Suprapubic skin (tissue), 4 donors: Measurements from ENCODE around the gene TARS2. TPM values are rescaled to one million over a fixed set of nuclear protein-coding genes. Genes with fewer than 3 reads are reported as not detected.

Experiments used
- DNase-seq, 2 donors: peaks; one replicate each; pipeline ENCODE4 v3.0.0-alpha.2; 2019; ENCODE audit warnings: low spot score in 2 of 2
- H3K27ac ChIP-seq: fragments of 200-600 bp; sonication (generic); one replicate; pipeline ENCODE4 v1.5.1; 2019
- H3K27me3 ChIP-seq: fragments of 200-600 bp; sonication (generic); one replicate; pipeline ENCODE4 v1.5.1; 2019
- H3K36me3 ChIP-seq: fragments of 200-600 bp; sonication (generic); one replicate; pipeline ENCODE4 v1.5.1; 2019
- H3K4me1 ChIP-seq: fragments of 200-600 bp; sonication (generic); one replicate; pipeline ENCODE4 v1.5.1; 2019
- H3K4me3 ChIP-seq: fragments of 200-600 bp; sonication (generic); one replicate; pipeline ENCODE4 v1.5.1; 2019; ENCODE audit warnings: mild to moderate bottlenecking
- H3K9me3 ChIP-seq: fragments of 200-600 bp; sonication (generic); one replicate; pipeline ENCODE4 v1.5.1; 2019
- EP300 ChIP-seq: sonication (generic); formaldehyde crosslinking; IDR thresholded peaks from one replicate; pipeline ENCODE4 v1.6.1; 2017; ENCODE audit warnings: antibody characterized with exemption
- POLR2A ChIP-seq, 2 donors: fragments of 450-650 bp; IDR thresholded peaks; one replicate each; pipeline ENCODE4 v1.6.1; 2017; ENCODE audit warnings: antibody characterized with exemption in 2 of 2, mild to moderate bottlenecking in 2 of 2, moderate library complexity in 2 of 2
- POLR2AphosphoS5 ChIP-seq, 3 donors: sonication (generic); formaldehyde crosslinking; IDR thresholded peaks; one replicate each; pipeline ENCODE4 v1.6.1; 2017; ENCODE audit warnings: antibody characterized with exemption in 3 of 3
- WGBS: methylation state at CpG from one replicate; pipeline ENCODE4 v1.1.5; 2018; 5-methylcytosine and 5-hydroxymethylcytosine counted together
- total RNA-seq, 4 donors: library from RNA; depleted of rRNA; stranded (reverse); fragments of >200 nt; gene quantifications; one replicate each; pipeline ENCODE4 v1.1.0, GENCODE V29; 2016
- TF ChIP-seq, protein P1 (sequence below), 2 donors: fragments of 200-600 bp in 1 of 2; fragments of 450-650 bp in 1 of 2; sonication (generic) in 1 of 2; IDR thresholded peaks; one replicate each; pipeline ENCODE4 v1.5.1; 2016 to 2019; ENCODE audit warnings: antibody characterized with exemption in 2 of 2, mild to moderate bottlenecking in 1 of 2, moderate library complexity in 1 of 2

TARS2 gene
- total RNA-seq, 4 donors from 2014 or later: 13.7 to 29.1 (median 20.9) TPM

DNA sequence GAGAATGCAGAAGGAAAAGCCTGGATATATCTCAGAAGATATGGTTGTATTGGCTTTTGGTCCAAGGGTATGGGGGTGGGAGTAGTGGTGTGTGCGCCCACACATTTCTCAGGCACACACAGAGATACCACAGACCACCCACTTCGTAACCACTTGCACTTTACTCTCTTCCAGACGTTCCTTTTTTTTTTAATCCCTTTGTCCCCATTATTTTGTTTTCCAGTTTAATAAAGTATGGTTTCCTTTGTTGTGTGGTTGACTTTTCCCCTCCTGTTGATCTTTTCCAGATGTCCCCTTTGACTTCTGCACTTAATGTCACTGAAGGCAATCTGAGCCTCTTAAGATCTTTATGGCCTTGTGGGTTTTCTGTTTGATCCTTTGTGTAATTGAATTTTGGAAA, 10.5 kb upstream of the TARS2 start:
- 62% methylated on average over 3 of the region's 3 CpGs for WGBS
- no peak overlapping the region for H3K27ac ChIP-seq

DNA sequence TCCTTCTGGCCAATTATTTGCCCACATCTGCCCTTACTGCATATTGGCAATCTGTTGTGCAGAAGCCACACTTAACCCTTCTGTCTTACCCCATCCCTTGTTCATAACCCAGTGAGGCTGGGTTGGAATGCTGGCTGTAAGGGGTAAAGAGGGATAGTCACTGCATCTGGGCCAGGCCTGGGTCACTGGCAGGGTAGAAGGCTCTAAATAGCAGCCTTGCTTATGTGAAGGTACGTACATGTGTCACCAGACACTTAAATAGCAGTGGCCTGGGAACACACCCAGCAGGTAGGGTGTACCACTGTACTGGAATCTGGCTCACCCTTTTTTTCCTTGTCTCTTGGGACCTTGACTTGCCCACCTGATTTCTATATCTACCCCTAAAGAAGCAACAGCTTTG, 9.9 kb upstream of the TARS2 start:
- Histone ChIP-seq H3K27me3 (no peaks in the 10 kb centered on the region), H3K27ac (no peak overlapping the region), H3K4me1 (peaks cover 9% of the 10 kb centered on the region), H3K9me3 (no peaks in the 10 kb centered on the region), H3K4me3 (no peak overlapping the region), H3K36me3 (peaks cover 11% of the 10 kb centered on the region)
- no peak for DNase-seq
- WGBS: 33% methylated on average over 1 of the region's 1 CpG
- no peak for TF ChIP-seq POLR2AphosphoS5 (IDR thresholded peaks at IDR 0.05)
- TF ChIP-seq, protein P1, sequence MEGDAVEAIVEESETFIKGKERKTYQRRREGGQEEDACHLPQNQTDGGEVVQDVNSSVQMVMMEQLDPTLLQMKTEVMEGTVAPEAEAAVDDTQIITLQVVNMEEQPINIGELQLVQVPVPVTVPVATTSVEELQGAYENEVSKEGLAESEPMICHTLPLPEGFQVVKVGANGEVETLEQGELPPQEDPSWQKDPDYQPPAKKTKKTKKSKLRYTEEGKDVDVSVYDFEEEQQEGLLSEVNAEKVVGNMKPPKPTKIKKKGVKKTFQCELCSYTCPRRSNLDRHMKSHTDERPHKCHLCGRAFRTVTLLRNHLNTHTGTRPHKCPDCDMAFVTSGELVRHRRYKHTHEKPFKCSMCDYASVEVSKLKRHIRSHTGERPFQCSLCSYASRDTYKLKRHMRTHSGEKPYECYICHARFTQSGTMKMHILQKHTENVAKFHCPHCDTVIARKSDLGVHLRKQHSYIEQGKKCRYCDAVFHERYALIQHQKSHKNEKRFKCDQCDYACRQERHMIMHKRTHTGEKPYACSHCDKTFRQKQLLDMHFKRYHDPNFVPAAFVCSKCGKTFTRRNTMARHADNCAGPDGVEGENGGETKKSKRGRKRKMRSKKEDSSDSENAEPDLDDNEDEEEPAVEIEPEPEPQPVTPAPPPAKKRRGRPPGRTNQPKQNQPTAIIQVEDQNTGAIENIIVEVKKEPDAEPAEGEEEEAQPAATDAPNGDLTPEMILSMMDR (IDR thresholded peaks at IDR 0.05): no peak
- no peak for TF ChIP-seq POLR2A (IDR thresholded peaks at IDR 0.05)
- no peak for TF ChIP-seq EP300

More for the DNA sequence above, 10.5 kb upstream of the TARS2 start:
- Histone ChIP-seq H3K4me1 (peaks cover 9% of the 10 kb centered on the region), H3K9me3 (no peaks in the 10 kb centered on the region), H3K4me3 (no peak overlapping the region), H3K36me3 (peaks cover 17% of the 10 kb centered on the region), H3K27me3 (no peaks in the 10 kb centered on the region)
- no peak for DNase-seq
- no peak for TF ChIP-seq POLR2A (IDR thresholded peaks at IDR 0.05)
- no peak for TF ChIP-seq EP300
- TF ChIP-seq POLR2AphosphoS5 (IDR thresholded peaks at IDR 0.05): no peak
- TF ChIP-seq, protein P1 (IDR thresholded peaks at IDR 0.05): no peak

DNA sequence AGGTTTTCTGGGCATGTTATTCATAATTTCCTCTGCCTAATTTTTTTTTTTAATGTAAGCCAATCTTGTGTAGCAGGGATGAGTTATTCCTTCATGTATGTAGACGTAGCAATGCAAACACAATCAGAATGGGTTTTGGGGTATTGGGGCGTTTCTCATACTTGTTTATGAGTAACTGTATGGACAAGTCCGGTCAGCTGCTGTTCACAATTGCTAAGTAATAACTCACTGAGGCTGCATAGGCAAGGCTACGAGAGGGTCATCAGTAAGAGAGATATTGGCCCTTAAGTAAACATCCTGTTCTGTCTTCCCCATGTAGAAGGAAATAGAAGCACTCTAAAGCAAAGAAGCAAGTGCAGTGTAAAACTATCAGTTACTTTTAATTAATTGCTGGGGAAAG, 9.5 kb upstream of the TARS2 start:
- TF ChIP-seq POLR2A (IDR thresholded peaks at IDR 0.05): no peak
- TF ChIP-seq EP300: no peak
- TF ChIP-seq POLR2AphosphoS5 (IDR thresholded peaks at IDR 0.05): no peak
- TF ChIP-seq, protein P1 (IDR thresholded peaks at IDR 0.05): no peak
- H3K36me3 ChIP-seq: peaks cover 7% of the 10 kb centered on the region
- 56% methylated on average over 4 of the region's 4 CpGs for WGBS
- no peaks in the 10 kb centered on the region for H3K27me3 ChIP-seq
- no peak for DNase-seq
- peaks cover 9% of the 10 kb centered on the region for H3K4me1 ChIP-seq
- H3K9me3 ChIP-seq: no peaks in the 10 kb centered on the region
- H3K27ac ChIP-seq: no peak overlapping the region
- no peak overlapping the region for H3K4me3 ChIP-seq

DNA sequence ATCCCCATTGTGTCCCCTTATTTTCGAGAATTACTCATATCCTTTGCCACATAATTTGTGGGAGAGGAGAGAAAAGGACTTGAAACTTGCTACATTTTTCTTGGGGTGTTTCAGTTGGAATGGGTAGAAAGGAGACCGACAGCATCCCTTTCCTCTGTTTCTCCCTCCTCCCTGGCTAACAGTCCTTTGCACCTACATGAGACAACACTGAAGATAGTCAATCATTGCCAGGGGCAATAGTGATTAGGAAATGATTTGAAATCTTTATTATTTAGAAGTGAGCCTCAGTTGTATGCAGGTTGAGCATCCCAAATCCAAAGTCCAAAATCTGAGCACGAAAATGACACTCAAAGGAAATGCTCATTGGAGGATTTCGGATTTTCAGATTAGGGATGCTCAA, 7.8 kb upstream of the TARS2 start:
- Histone ChIP-seq H3K4me3 (no peak overlapping the region), H3K4me1 (peaks cover 9% of the 10 kb centered on the region), H3K36me3 (peaks cover under 1% of the 10 kb centered on the region), H3K27ac (no peak overlapping the region), H3K27me3 (no peaks in the 10 kb centered on the region), H3K9me3 (no peaks in the 10 kb centered on the region)
- no peak for DNase-seq
- TF ChIP-seq POLR2A (IDR thresholded peaks at IDR 0.05): no peak
- TF ChIP-seq, protein P1 (IDR thresholded peaks at IDR 0.05): no peak
- TF ChIP-seq POLR2AphosphoS5 (IDR thresholded peaks at IDR 0.05): no peak
- TF ChIP-seq EP300: no peak
- 71% methylated on average over 4 of the region's 4 CpGs for WGBS

DNA sequence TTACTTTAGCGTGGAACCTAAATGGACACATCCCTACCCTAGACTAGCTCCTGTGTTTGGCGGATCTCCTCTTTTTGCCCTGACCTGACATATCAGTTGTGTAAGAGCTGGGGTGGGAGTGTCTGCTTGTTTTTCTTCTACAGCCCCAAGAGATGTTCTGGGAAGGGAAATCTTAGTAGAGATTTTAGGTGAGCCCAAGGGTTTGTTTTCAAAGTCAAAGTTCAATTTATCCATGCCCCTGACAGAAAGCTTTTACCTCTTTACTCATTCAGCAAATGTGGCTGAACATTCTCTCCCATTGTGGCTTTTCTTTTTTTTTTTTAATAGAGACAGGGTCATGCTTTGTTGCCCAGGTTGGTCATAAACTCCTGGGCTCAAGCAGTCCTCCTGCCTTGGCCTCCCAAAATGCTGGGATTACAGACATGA, 7.3 kb upstream of the TARS2 start:
- H3K4me1 ChIP-seq: peaks cover 9% of the 10 kb centered on the region
- no peak overlapping the region for H3K4me3 ChIP-seq
- no peaks in the 10 kb centered on the region for H3K9me3 ChIP-seq
- no peaks in the 10 kb centered on the region for H3K27me3 ChIP-seq
- TF ChIP-seq EP300 (no peak), POLR2A (IDR thresholded peaks at IDR 0.05) (no peak)
- TF ChIP-seq, protein P1 (IDR thresholded peaks at IDR 0.05): no peak
- no peak for DNase-seq
- no peaks in the 10 kb centered on the region for H3K36me3 ChIP-seq
- H3K27ac ChIP-seq: no peak overlapping the region
- 78% methylated on average over 2 of the region's 2 CpGs for WGBS
